Glomerular endothelial cell (primary cell): ENCODE data around the gene ASB10. TPM values are rescaled to one million over a fixed set of nuclear protein-coding genes. Genes with fewer than 3 reads are reported as not detected.

ENCODE experiments used
- DNase-seq: peaks from one replicate; pipeline ENCODE4 v3.0.0-alpha.2; 2011; ENCODE audit warnings: low read depth, low spot score; ENCODE audit errors: extremely low read depth
- total RNA-seq: library from RNA; depleted of rRNA; stranded (reverse); fragments of >200 nt; gene quantifications from 2 replicates; pipeline ENCODE4 v1.2.3, GENCODE V29; 2015

ASB10 gene
- total RNA-seq, 1 donor from 2014 or later: not detected

- no peak for DNase-seq
Observed at GRCh38 chr7:151189038-151189437, 2.0 kb upstream of the ASB10 start.

- no peak for DNase-seq
Observed at GRCh38 chr7:151188252-151188542, 1.1 kb upstream of the ASB10 start.

GRCh38 chr7:151187409-151188251 lies 580 bp upstream of the ASB10 start:
- no peak for DNase-seq

- no peak for DNase-seq
Observed at GRCh38 chr7:151185762-151186639, 1.0 kb downstream of the ASB10 start.

GRCh38 chr7:151181011-151181431 lies 6.0 kb downstream of the ASB10 start:
- DNase-seq: no peak

- no peak for DNase-seq
Observed at GRCh38 chr7:151179946-151180345, 7.1 kb downstream of the ASB10 start.

GRCh38 chr7:151179287-151179860 lies 7.7 kb downstream of the ASB10 start:
- no peak for DNase-seq

- no peak for DNase-seq
Observed at GRCh38 chr7:151178831-151179230, 8.2 kb downstream of the ASB10 start.

GRCh38 chr7:151178236-151178635 lies 8.8 kb downstream of the ASB10 start:
- DNase-seq: no peak

- DNase-seq: no peak
Observed at GRCh38 chr7:151177310-151177709, 9.7 kb downstream of the ASB10 start.

- no peak for DNase-seq
Observed at GRCh38 chr7:151176401-151176800, 10.6 kb downstream of the ASB10 start.

- no peak for DNase-seq
Observed at GRCh38 chr7:151175793-151176311, 11.2 kb downstream of the ASB10 start.

- DNase-seq: no peak
Observed at GRCh38 chr7:151175047-151175792, 11.8 kb downstream of the ASB10 start.

GRCh38 chr7:151174246-151175046 lies 12.6 kb downstream of the ASB10 start:
- no peak for DNase-seq

GRCh38 chr7:151173386-151174245 lies 13.4 kb downstream of the ASB10 start:
- DNase-seq: no peak

GRCh38 chr7:151172273-151173141 lies 14.5 kb downstream of the ASB10 start:
- DNase-seq: no peak

GRCh38 chr7:151168787-151169162 lies 18.3 kb downstream of the ASB10 start:
- DNase-seq: no peak
